Activated CD4-positive, alpha-beta T cell treated with anti-CD3 and anti-CD28 coated beads, Interleukin-2, amount 50 U/mL, for 1 hour (primary cell): Measurements from ENCODE around the gene PPP4R3A.
"Not testable (repeated sequence)": the region's sequence is repeated elsewhere in the genome, so short reads cannot be mapped to it uniquely, and the experiment has no call there.

Experiments used
- DNase-seq: peaks from one replicate; pipeline ENCODE4 v3.0.0-alpha.2; 2020

The PPP4R3A gene

DNA sequence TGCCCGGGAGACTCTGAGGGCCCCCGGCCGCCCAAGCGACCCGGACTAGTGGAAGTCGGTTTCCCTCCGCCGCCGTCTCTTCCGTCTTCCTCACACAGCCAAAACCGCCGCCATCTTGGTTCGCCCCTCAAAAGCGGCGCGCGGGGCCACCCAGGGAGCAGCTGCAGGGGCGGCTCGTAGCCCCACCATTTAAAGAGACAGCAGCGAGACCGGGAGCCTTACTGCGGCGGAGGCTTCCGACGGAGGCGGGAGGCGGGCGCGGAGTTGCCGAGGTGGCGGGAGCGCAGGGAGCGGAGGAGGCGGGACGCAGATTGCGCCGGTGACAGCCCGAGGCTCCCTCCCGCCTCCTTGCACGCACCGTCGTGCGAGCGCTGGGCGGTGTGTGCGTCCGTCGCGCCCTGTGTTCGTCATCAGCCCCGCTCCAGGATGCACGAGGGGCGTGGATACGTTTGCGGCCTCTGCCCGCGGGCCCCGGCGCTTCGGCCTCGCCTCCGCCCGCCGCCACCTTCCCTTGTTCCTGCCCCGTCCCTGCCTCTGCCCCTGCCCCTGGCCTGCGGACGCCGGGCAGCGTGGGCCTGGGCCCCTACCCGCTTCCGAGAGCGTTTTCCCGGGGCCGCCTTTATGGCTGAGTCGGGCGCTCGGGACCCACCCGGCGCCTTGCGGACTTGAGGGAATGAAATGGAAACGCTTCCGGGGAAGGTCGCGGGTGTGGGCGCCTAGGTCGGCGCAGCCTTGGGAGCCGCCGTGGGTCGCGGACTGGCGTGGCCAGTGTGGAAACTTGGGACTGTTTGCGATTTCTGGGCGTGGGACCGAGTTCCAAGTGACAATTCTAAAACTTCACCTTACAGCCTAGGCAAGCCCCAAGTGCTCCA lies at the start of gene PPP4R3A:
Gene PPP4R3A, minus strand, starts transcription at position 140 of the 872 bp plus-strand sequence. CDS start 663 bp downstream, outside the sequence.
- peak; percentile 89 for DNase-seq

- no peak for DNase-seq
Measured at GRCh38 chr14:91555531-91555930, 45.4 kb upstream of the PPP4R3A start.

DNA sequence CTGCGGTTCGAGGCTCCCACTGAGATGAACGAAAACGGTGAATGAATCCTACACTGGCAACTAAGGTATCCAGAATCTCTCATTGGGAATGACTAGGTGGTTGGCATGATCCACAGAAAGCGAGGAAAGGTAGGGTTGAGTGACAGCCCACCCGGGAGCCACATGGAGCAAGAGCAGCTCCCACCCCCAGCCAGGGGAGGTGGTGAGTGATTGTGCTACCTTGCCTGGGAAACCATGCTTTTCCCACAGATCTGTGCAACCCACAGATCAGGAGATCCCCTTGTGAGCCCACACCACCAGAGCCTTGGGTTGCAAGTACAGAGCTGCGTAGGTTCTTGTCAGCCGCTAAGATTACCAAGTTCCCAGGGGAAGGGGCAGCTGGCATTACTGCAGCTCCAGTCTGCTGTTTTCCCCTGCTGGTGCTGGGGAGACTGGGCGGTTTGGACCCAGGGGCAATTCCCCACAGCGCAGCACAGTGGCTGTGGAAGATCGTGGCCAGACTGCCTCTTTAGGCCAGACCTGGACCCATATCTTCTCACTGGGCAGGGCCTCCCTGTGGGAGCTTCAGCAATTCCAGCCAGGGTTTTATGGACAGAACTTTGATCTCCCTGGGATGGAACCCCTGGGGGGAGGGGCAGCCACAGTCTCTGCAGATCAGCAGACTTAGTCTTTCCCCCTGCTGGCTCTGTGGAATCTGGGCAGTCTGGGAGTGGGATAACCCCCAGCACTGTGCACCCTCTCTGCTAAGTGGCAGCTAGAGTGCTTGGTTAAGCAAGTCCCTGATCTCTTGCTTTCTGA lies 44.6 kb upstream of the PPP4R3A start:
- no peak for DNase-seq

GRCh38 chr14:91548108-91548507 lies 38.0 kb upstream of the PPP4R3A start:
- DNase-seq, result no peak

- DNase-seq, result no peak
Measured at GRCh38 chr14:91545946-91546716, 36.0 kb upstream of the PPP4R3A start.

DNA sequence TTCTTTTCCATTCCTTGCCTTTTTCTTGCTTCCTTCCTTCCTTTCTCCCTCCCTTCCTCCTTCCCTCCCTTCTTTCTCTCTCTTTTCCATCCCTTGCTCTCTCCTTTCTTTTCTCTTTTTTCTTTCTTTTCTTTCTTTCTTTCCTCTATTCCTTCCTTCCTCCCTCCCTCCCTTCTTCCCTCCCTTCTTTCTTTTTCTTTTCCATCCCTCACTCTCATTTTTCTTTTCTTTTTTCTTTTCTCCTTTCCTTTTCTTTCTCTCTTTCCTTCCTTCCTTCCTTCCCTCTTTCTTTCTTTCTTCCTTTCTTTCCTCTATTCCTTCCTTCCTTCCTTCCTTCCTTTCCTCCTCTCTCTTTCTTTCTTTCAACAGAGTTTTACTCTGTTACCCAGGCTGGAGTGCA lies 35.1 kb upstream of the PPP4R3A start:
- DNase-seq, result no peak

- no peak for DNase-seq
Measured at GRCh38 chr14:91536327-91536726, 26.2 kb upstream of the PPP4R3A start.

- not testable (repeated sequence) for DNase-seq
Measured at GRCh38 chr14:91534059-91534458, 23.9 kb upstream of the PPP4R3A start.

GRCh38 chr14:91533623-91534022 lies 23.5 kb upstream of the PPP4R3A start:
- DNase-seq, result no peak

GRCh38 chr14:91523972-91524371 lies 13.9 kb upstream of the PPP4R3A start:
- no peak for DNase-seq

DNA sequence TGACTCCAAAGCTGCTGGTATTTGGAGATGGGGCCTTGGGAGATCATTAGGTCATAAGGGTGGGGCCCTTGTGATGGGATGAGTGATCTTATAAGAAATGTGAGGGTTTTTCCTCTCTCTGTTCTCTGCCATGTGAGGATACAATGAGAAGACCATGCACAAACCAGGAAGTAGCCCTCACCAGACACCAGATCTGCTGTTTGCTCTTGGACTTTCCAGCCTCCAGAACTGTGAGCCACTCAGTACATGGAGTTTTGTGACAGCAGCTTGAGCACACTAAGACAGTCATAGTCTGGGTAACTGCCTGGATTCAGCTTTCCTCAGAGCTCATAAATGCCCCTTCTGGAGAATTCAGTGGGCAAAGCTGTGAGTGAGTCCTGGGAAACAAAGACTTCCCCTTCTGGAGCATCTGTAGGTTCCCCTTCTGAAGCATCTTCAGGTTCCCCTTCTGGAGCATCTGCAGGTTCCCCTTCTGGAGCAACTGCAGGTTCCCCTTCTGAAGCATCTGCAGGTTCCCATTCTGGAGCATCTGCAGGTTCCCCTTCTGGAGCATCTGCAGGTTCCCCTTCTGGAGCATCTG lies 11.0 kb upstream of the PPP4R3A start:
- no peak for DNase-seq

DNA sequence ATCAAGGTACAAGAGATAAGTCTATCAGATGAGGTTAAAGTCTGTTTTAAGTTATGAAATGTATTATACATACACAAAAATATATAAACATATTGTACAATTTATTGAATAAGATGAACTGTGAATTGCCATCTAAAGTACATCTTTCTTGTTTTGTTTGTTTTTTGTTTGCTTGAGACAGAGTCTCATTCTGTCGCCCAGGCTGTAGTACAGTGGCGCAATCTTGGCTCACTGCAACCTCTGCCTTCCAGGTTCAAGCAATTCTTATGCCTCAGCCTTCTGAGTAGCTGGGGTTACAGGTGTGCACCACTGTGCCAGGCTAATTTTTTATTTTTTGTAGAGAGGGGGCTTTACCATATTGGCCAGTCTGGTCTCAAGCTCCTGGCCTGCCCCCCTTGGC lies 10.0 kb upstream of the PPP4R3A start:
- DNase-seq, result no peak

DNA sequence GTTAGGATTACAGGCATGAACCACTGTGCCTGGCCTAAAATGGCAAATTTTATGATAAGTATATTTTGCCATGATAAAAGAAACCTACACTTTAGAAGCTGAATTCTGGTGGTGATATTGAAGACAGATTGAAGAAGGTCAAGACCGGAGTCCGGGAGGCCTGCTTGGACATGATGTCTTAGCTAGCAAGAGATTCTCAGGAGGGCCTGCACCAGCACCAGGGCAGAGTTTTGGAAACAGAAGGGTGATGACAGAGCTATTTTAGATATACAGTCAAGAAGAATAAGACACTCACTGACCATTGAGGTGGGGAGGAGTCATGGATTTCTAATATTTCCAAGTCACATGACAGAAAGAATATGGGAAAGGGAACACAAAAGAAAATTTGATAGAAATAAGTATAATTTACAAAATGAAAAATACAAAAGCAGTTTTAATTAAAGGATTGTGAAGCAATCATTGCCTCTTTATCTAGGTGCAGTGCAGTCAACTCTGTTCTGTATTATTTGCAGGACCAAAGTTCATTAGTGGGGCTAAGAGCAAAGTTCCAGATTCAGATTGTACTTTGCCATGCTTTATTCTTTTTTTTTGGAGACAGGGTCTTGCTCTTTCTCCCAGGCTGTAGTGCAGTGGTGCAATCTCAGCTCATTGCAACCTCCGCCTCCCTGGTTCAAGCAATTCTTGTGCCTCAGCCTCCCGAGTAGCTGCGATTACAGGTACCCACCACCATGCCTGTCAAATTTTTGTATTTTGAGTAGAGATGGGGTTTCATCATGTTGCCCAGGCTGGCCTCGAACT lies 9.3 kb upstream of the PPP4R3A start:
- DNase-seq, result no peak

GRCh38 chr14:91516663-91517388 lies 6.7 kb upstream of the PPP4R3A start:
- DNase-seq, result no peak

DNA sequence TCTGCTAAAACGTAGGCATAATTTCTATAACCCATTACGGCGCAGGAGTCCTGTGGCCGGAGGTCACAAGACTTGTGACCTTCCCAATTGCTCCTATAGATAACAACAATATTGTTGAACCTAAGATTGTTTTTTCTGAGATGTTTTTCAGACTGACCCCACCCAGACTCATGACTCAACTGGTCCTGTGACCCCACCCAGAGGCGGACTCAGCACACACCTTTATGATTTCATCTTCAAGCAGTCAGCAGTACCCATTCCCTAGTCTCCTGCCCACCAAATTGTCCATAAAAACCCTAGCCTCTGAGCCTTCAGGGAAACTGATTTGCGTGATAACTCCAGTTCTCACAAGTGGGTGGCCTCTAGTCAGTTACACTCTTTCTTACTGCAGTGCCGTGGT lies 5.9 kb upstream of the PPP4R3A start:
- DNase-seq, result no peak

- no peak for DNase-seq
Measured at GRCh38 chr14:91511043-91511383, 903 bp upstream of the PPP4R3A start.

DNA sequence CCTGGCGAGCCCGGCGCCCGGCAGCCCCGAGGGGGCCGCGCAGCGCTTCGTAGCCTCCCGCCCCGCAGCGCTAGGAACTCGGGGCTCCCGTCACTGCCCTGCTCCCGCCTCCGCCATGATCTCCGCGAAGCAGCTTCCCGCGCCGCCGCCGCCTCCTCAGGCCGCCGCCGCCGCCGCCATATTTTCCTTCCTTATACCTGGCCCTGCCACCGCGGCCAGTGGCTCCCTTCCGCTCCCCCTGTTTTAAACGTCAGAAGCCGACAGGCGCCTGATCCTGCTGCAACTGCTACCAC lies 286 bp downstream of the PPP4R3A start:
- DNase-seq, result no peak

DNA sequence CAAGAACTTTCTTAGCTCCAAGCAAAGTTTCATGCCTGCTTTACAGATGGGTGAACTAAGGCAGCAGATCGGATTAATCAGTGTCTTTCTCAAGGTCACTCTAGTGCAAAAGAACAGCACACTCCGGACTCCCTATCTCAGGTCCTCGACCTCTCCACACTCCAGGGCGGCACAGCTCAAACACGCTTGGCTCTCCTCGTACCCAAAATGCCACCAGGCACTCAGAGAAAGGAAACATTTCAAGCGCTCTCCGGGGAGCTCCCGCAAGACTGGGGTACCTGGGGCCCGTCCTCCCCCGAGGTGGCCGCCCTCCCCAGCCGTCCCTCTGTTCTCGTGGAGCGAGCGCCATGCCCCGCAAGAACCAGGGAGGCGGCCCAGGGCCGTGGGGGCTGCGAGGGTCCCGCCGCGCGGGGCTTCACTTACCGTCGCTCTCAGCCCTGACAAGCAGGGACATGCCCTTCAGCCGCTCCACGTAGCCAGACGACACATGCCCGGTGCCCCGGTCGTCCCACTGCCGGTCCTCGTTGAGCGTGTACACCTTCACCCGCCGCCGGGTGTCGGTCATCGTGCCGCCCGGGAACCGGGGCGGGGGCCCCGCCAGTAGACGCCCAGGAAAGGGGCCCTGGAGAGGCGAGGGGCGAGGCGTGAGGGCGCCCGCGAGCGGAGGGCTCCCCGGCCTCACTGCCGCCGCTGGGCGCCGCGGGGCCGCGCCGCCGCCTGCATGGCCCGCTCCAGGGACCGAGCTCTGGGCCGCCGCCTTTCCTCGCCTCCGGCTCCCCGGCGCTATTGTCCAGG lies 830 bp downstream of the PPP4R3A start:
- peak; percentile 31 for DNase-seq

DNA sequence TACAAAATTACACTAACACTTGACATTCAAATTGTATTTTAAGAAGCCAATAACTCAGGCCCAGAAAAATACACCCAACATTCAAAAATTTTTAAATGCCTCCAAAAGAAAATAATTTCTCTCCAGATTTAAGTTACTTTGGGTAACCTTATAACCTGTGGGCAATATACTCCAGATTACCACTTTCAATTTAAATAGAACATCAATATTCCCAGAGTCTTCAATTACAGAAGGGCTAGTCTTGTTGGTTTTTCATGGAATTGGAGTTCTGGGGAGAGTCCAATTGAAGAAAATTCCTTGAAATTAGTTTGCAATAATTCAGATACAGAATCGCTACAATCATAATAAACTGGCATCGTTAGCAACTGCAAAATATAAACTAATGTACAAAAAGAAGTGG lies 2.0 kb downstream of the PPP4R3A start:
- DNase-seq, result no peak

DNA sequence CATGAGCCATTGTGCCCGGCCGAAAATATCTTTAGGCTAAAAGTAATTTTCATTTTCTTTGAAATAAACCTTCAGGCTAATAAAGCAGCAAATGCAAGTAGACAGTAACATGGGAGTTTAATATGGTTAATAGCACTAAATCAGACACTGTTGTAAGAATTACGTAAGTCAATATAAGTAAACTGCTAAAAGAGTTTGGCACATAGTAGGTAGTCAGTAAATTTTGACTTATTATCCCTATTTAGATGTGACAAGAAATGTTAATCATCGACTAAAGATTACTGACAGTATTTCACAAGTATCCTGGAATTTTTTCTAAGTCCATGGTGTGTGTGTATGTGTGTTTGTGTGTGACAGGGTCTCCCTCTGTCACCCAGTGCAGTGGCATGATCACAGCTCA lies 3.9 kb downstream of the PPP4R3A start:
- DNase-seq, result no peak

GRCh38 chr14:91503000-91503504 lies 7.1 kb downstream of the PPP4R3A start:
- no peak for DNase-seq
